Panc1 (cell line): ENCODE measurements around the gene MEGF11. TPM values are rescaled to one million over a fixed set of nuclear protein-coding genes. Genes with fewer than 3 reads are reported as not detected.

ENCODE experiments used
- ATAC-seq: fragments of 200-7000 bp; cut with Tn5 transposase; 2 replicates; pipeline ENCODE4 v1.9.1; 2020; ENCODE audit warnings: mild to moderate bottlenecking, moderate library complexity
- BruUV-seq: library from RNA; stranded (reverse); fragments of 400-500 nt; replicated peaks from 2 replicates; lab custom pipeline; 2021; lab: Mats Ljungman, UMichigan
- CTCF ChIA-PET: fragments of 300-600 bp; sonication (Branson Sonifier 250); formaldehyde crosslinking; loops from one replicate; lab custom pipeline; 2022; ENCODE audit warnings: antibody characterized with exemption; lab: Charles Lee
- POLR2A ChIA-PET: fragments of 300-600 bp; sonication (Branson Sonifier 250); formaldehyde crosslinking; loops from one replicate; lab custom pipeline; 2022; ENCODE audit warnings: antibody characterized with exemption; lab: Charles Lee
- DNase-seq: peaks from one replicate; pipeline ENCODE4 v3.0.0-alpha.2; 2010; ENCODE audit warnings: low read depth, low spot score
- H3K27ac ChIP-seq: 2 replicates; pipeline ENCODE4 v1.5.1; 2011; ENCODE audit warnings: mild to moderate bottlenecking, low read length, inconsistent platforms
- H3K27me3 ChIP-seq: fragments of 200-500 bp; sonication (Bioruptor generic); 2 replicates; pipeline ENCODE4 v1.6.0; 2014; ENCODE audit warnings: low read length, inconsistent platforms; ENCODE audit not compliant: control insufficient read depth, insufficient read depth
- H3K36me3 ChIP-seq: fragments of 200-500 bp; sonication (Bioruptor generic); 2 replicates; pipeline ENCODE4 v1.5.1; 2014; ENCODE audit warnings: inconsistent platforms, mild to moderate bottlenecking, low read length, moderate library complexity; ENCODE audit not compliant: control insufficient read depth, insufficient read depth
- H3K4me1 ChIP-seq: 2 replicates; pipeline ENCODE4 v1.5.1; 2011; ENCODE audit warnings: inconsistent platforms, mild to moderate bottlenecking, low read length, moderate library complexity; ENCODE audit not compliant: control insufficient read depth, insufficient read depth
- H3K4me3 ChIP-seq, 2 experiments: 2 replicates each; pipeline ENCODE4 v1.5.1; 2011 to 2012; ENCODE audit warnings: low read depth in 2 of 2, low read length in 2 of 2, mild to moderate bottlenecking in 2 of 2, inconsistent platforms in 1 of 2, moderate library complexity in 1 of 2
- H3K9me3 ChIP-seq: fragments of 200-500 bp; sonication (Bioruptor generic); 2 replicates; pipeline ENCODE4 v1.5.1; 2014; ENCODE audit warnings: low read depth, mild to moderate bottlenecking, inconsistent platforms, low read length, moderate library complexity; ENCODE audit not compliant: control insufficient read depth, insufficient read depth
- CTCF ChIP-seq: fragments of 450-650 bp; IDR thresholded peaks from 2 replicates; pipeline ENCODE4 v1.5.1; 2017; ENCODE audit warnings: mild to moderate bottlenecking
- POLR2AphosphoS5 ChIP-seq: IDR thresholded peaks from 2 replicates; pipeline ENCODE4 v1.6.1; 2012; ENCODE audit warnings: mild to moderate bottlenecking, low read depth, low read length, moderate library complexity
- REST ChIP-seq, 2 experiments: IDR thresholded peaks; 2 replicates each; pipeline ENCODE4 v1.6.1; 2011 to 2012; ENCODE audit warnings: low read depth in 2 of 2, control low read depth in 1 of 2, low read length in 1 of 2, mild to moderate bottlenecking in 1 of 2, moderate library complexity in 1 of 2; ENCODE audit not compliant: insufficient read depth in 1 of 2
- SIN3A ChIP-seq: IDR thresholded peaks from 2 replicates; pipeline ENCODE4 v1.6.1; 2012; ENCODE audit warnings: low read depth, mild to moderate bottlenecking, low read length, moderate library complexity, borderline replicate concordance; ENCODE audit not compliant: insufficient read depth
- TCF7L2 ChIP-seq: IDR thresholded peaks from 2 replicates; pipeline ENCODE4 v1.6.1; 2011; ENCODE audit warnings: mild to moderate bottlenecking, low read depth, low read length, inconsistent platforms
- in situ Hi-C: cut with HindIII; loops from 2 replicates; pipeline ENCODE4 v1.10.0; 2016; ENCODE audit warnings: low sequenced_read_pairs, low pct_unique_long_range_greater_than_20kb
- intact Hi-C: fragments of 100-400 bp; cut with micrococcal nuclease; formaldehyde crosslinking; loops from one replicate; pipeline ENCODE4 v1.10.0; 2022; ENCODE audit not compliant: unreplicated experiment
- total RNA-seq: library from RNA; stranded (reverse); gene quantifications from one replicate; pipeline ENCODE4 v1.2.1, GENCODE V29; 2021; ENCODE audit not compliant: unreplicated experiment

Gene MEGF11
- total RNA-seq, 1 experiment from 2014 or later, result 0.95 TPM

- ATAC-seq (no peak), DNase-seq (no peak)
- in situ Hi-C loops (no loop called here), intact Hi-C loops (no loop called here)
- CTCF ChIA-PET, result no interaction called here
- TF ChIP-seq POLR2AphosphoS5 (no peak), TCF7L2 (no peak), REST (IDR thresholded peaks at IDR 0.05; ENCODE audit: insufficient read depth in 1 of 2, low read depth in 2 of 2, low read length in 1 of 2) (no peak), SIN3A (no peak), CTCF (no peak)
- BruUV-seq, result no TSS peak
- Histone ChIP-seq H3K27ac (no peak overlapping the region), H3K27me3 (peaks cover 20% of the 10 kb centered on the region), H3K4me3 (no peak overlapping the region), H3K9me3 (no peaks in the 10 kb centered on the region), H3K36me3 (no peaks in the 10 kb centered on the region; the same call in 1 of the 2 replicates), H3K4me1 (no peaks in the 10 kb centered on the region)
- POLR2A ChIA-PET, result no interaction called here
Measured at GRCh38 chr15:66111363-66111762, 142.2 kb downstream of the MEGF11 start.

GRCh38 chr15:66110864-66111263, 142.7 kb downstream of the MEGF11 start:
- TF ChIP-seq TCF7L2, result no peak
- no peak for TF ChIP-seq REST (IDR thresholded peaks at IDR 0.05; ENCODE audit: insufficient read depth in 1 of 2, low read depth in 2 of 2, low read length in 1 of 2)
- TF ChIP-seq CTCF, result no peak
- TF ChIP-seq SIN3A, result no peak
- no peak for TF ChIP-seq POLR2AphosphoS5
- Histone ChIP-seq H3K9me3 (no peaks in the 10 kb centered on the region), H3K4me3 (no peak overlapping the region), H3K36me3 (no peaks in the 10 kb centered on the region; the same call in 1 of the 2 replicates), H3K27me3 (peaks cover 20% of the 10 kb centered on the region), H3K27ac (no peak overlapping the region), H3K4me1 (no peaks in the 10 kb centered on the region)
- POLR2A ChIA-PET, result no interaction called here
- ATAC-seq (no peak), DNase-seq (no peak)
- in situ Hi-C loops, result no loop called here
- CTCF ChIA-PET, result no interaction called here
- intact Hi-C loops, result no loop called here
- no TSS peak for BruUV-seq
